Measurements from ENCODE around the gene CATSPERE. TPM values are rescaled to one million over a fixed set of nuclear protein-coding genes. Genes with fewer than 3 reads are reported as not detected.
"Not testable (repeated sequence)": the region's sequence is repeated elsewhere in the genome, so short reads cannot be mapped to it uniquely, and the experiment has no call there.

Gene CATSPERE
- total RNA-seq, 2 donors from 2014 or later: 0.22 to 0.27 TPM

DNA sequence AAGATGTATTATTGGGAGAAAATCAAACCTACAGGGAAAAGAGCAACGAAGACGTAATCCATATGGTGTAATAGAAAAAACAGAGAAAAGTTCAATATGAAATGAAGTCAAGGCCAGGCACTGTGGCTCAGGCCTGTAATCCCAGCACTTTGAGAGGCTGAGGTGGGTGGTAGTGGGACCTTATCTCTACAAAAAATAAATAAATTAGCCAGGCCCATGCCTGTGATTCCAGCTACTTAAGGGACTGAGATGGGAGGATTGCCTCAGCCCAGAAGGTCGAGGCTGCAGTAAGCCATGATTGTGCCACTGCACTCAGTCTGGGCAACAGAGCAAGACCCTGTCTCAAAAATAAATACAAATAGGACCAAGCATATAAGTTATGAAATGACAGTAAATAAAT is 203.3 kb downstream of the CATSPERE start:
- H3K36me3 ChIP-seq: no peaks in the 10 kb centered on the region
- intact Hi-C loops (cut with DNase I): no loop called here
- no peak overlapping the region for H3K9ac ChIP-seq (ENCODE audit: low read depth in 2 of 2, low read length in 2 of 2)
- no peaks in the 10 kb centered on the region for H3K4me1 ChIP-seq
- H3K9me3 ChIP-seq: no peaks in the 10 kb centered on the region
- H3K27me3 ChIP-seq: no peaks in the 10 kb centered on the region
- TF ChIP-seq, protein P1, sequence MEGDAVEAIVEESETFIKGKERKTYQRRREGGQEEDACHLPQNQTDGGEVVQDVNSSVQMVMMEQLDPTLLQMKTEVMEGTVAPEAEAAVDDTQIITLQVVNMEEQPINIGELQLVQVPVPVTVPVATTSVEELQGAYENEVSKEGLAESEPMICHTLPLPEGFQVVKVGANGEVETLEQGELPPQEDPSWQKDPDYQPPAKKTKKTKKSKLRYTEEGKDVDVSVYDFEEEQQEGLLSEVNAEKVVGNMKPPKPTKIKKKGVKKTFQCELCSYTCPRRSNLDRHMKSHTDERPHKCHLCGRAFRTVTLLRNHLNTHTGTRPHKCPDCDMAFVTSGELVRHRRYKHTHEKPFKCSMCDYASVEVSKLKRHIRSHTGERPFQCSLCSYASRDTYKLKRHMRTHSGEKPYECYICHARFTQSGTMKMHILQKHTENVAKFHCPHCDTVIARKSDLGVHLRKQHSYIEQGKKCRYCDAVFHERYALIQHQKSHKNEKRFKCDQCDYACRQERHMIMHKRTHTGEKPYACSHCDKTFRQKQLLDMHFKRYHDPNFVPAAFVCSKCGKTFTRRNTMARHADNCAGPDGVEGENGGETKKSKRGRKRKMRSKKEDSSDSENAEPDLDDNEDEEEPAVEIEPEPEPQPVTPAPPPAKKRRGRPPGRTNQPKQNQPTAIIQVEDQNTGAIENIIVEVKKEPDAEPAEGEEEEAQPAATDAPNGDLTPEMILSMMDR (IDR thresholded peaks at IDR 0.05): no peak
- DNase-seq: no peak
- H3K4me3 ChIP-seq: no peak overlapping the region
- H3K27ac ChIP-seq: no peak overlapping the region

DNA sequence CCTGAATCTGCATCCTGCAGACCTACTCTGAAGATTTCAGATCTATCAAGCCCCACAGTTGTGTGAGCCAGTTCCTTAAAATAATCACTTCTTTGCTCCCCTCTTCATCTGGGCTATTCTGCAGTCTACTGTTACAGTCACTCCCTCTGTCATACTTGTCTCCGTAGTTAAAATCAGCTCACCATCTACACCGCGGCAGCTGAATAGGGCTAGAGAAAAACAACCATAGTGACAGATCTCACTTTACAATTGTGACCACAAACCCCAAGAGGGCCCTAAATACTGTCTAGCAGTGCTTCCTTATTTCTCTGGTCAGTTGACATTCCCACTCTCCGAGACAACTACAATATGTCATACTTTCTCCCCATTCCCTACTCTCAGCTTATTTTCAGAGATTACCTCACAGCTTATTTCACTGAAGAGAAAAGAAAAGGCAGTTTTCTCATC is 204.7 kb downstream of the CATSPERE start:
- Histone ChIP-seq H3K4me1 (no peaks in the 10 kb centered on the region), H3K27me3 (no peaks in the 10 kb centered on the region), H3K9ac (ENCODE audit: low read depth in 2 of 2, low read length in 2 of 2) (no peak overlapping the region), H3K9me3 (no peaks in the 10 kb centered on the region), H3K36me3 (no peaks in the 10 kb centered on the region), H3K4me3 (no peak overlapping the region), H3K27ac (no peak overlapping the region)
- no peak for DNase-seq
- TF ChIP-seq, protein P1 (IDR thresholded peaks at IDR 0.05): no peak
- intact Hi-C loops (cut with DNase I): no loop called here

GRCh38 chr1:244666672-244667418 is 205.8 kb downstream of the CATSPERE start:
- intact Hi-C loops (cut with DNase I); H3K36me3 ChIP-seq; DNase-seq; H3K27ac ChIP-seq; H3K9me3 ChIP-seq; H3K9ac ChIP-seq (ENCODE audit: low read depth in 2 of 2, low read length in 2 of 2); H3K4me3 ChIP-seq; H3K4me1 ChIP-seq; H3K27me3 ChIP-seq: not testable (repeated sequence)

GRCh38 chr1:244667797-244668196 is 206.7 kb downstream of the CATSPERE start:
- Histone ChIP-seq H3K27me3 (no peaks in the 10 kb centered on the region), H3K27ac (no peak overlapping the region), H3K9me3 (no peaks in the 10 kb centered on the region), H3K36me3 (no peaks in the 10 kb centered on the region), H3K4me3 (no peak overlapping the region), H3K4me1 (no peaks in the 10 kb centered on the region), H3K9ac (ENCODE audit: low read depth in 2 of 2, low read length in 2 of 2) (no peak overlapping the region)
- intact Hi-C loops (cut with DNase I): no loop called here
- TF ChIP-seq, protein P1 (IDR thresholded peaks at IDR 0.05): no peak
- DNase-seq: no peak

GRCh38 chr1:244672946-244673682 is 212.0 kb downstream of the CATSPERE start:
- no peak overlapping the region for H3K27ac ChIP-seq
- H3K36me3 ChIP-seq: no peaks in the 10 kb centered on the region
- TF ChIP-seq, protein P1 (IDR thresholded peaks at IDR 0.05): no peak
- DNase-seq: no peak
- no peak overlapping the region for H3K9ac ChIP-seq (ENCODE audit: low read depth in 2 of 2, low read length in 2 of 2)
- H3K27me3 ChIP-seq: no peaks in the 10 kb centered on the region
- no peak overlapping the region for H3K4me3 ChIP-seq
- no peaks in the 10 kb centered on the region for H3K9me3 ChIP-seq
- intact Hi-C loops (cut with DNase I): no loop called here
- H3K4me1 ChIP-seq: no peaks in the 10 kb centered on the region

DNA sequence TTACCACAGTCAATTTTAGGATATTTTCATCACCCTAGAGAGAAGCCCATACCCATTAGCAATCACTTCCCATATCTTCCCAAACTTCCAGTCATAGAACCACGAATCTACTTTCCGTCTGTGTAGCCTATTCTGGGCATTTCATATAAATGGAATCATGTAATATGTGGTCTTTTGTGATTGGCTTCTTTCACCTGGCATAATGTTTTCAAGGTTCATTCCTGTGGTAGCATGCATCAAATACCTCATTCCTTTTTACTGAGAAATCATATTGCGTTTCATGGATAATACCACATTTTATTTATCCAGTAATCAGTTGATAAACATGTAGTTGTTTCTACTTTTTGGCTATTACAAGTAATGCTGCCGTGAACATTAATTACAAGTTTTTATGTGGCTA is 213.4 kb downstream of the CATSPERE start:
- intact Hi-C loops (cut with DNase I): no loop called here

More for the DNA sequence above, 213.4 kb downstream of the CATSPERE start:
- H3K9ac ChIP-seq (ENCODE audit: low read depth in 2 of 2, low read length in 2 of 2): no peak overlapping the region
- H3K4me1 ChIP-seq: no peaks in the 10 kb centered on the region
- no peak overlapping the region for H3K27ac ChIP-seq
- no peak for DNase-seq
- H3K4me3 ChIP-seq: no peak overlapping the region
- H3K36me3 ChIP-seq: no peaks in the 10 kb centered on the region
- no peaks in the 10 kb centered on the region for H3K27me3 ChIP-seq
- no peaks in the 10 kb centered on the region for H3K9me3 ChIP-seq
- TF ChIP-seq, protein P1 (IDR thresholded peaks at IDR 0.05): no peak

Data from colonic mucosa (tissue), 4 donors.